C4-2B (cell line): Measurements from ENCODE around the gene ZNF428.

Experiments used
- ZFX ChIP-seq: fragments of 450-650 bp; IDR thresholded peaks from 2 replicates; pipeline ENCODE4 v1.6.1; 2017
- TF ChIP-seq, protein P1 (sequence below): fragments of 450-650 bp; conservative IDR thresholded peaks from 2 replicates; pipeline ENCODE4 v1.5.1; 2017; ENCODE audit warnings: mild to moderate bottlenecking

DNA sequence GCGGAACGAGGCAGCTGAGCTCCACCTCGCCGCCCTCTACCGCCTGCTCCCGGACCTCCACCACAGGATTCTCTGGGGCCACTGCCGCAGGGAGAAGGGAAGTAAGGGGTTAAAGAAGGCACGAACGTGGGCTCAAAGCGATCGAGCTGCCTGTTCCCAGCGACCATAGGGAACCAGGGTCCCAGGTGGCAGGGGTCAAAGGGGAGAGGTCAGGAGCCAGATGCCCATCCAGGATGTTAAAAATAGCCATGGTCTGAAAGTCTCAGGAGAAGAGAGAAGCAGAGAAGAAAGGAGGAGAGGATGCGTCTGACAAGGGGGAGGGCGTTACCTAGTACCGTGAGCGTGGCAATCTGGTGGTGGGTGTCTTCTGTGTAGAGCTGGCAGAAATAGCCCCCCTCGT is 7.4 kb upstream of the ZNF428 start:
- TF ChIP-seq, protein P1, sequence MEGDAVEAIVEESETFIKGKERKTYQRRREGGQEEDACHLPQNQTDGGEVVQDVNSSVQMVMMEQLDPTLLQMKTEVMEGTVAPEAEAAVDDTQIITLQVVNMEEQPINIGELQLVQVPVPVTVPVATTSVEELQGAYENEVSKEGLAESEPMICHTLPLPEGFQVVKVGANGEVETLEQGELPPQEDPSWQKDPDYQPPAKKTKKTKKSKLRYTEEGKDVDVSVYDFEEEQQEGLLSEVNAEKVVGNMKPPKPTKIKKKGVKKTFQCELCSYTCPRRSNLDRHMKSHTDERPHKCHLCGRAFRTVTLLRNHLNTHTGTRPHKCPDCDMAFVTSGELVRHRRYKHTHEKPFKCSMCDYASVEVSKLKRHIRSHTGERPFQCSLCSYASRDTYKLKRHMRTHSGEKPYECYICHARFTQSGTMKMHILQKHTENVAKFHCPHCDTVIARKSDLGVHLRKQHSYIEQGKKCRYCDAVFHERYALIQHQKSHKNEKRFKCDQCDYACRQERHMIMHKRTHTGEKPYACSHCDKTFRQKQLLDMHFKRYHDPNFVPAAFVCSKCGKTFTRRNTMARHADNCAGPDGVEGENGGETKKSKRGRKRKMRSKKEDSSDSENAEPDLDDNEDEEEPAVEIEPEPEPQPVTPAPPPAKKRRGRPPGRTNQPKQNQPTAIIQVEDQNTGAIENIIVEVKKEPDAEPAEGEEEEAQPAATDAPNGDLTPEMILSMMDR: no peak
- no peak for TF ChIP-seq ZFX
